T-helper 1 cell treated with Interleukin-12 subunit alpha and Interleukin-12 subunit beta and Interleukin-4 antibody, amounts not matched to agents 30 μg/mL and 1 μg/mL, for 36 hours (primary cell): ENCODE measurements around the gene SDC1.

Experiments used
- H3K27ac Mint-ChIP-seq: one replicate; pipeline ENCODE4 v1.8.0; 2021; ENCODE audit warnings: mild to moderate bottlenecking, mixed read lengths
- H3K27me3 Mint-ChIP-seq: one replicate; pipeline ENCODE4 v1.8.0; 2021; ENCODE audit warnings: low read depth, mixed read lengths
- H3K36me3 Mint-ChIP-seq: one replicate; pipeline ENCODE4 v1.8.0; 2021; ENCODE audit warnings: low read depth, mixed read lengths
- H3K4me1 Mint-ChIP-seq: one replicate; pipeline ENCODE4 v1.8.0; 2021; ENCODE audit warnings: low read depth, mixed read lengths
- H3K4me3 Mint-ChIP-seq: one replicate; pipeline ENCODE4 v1.8.0; 2021; ENCODE audit warnings: mild to moderate bottlenecking, moderate library complexity, mixed read lengths
- H3K9me3 Mint-ChIP-seq: one replicate; pipeline ENCODE4 v1.8.0; 2021; ENCODE audit warnings: mixed read lengths

Gene SDC1

DNA sequence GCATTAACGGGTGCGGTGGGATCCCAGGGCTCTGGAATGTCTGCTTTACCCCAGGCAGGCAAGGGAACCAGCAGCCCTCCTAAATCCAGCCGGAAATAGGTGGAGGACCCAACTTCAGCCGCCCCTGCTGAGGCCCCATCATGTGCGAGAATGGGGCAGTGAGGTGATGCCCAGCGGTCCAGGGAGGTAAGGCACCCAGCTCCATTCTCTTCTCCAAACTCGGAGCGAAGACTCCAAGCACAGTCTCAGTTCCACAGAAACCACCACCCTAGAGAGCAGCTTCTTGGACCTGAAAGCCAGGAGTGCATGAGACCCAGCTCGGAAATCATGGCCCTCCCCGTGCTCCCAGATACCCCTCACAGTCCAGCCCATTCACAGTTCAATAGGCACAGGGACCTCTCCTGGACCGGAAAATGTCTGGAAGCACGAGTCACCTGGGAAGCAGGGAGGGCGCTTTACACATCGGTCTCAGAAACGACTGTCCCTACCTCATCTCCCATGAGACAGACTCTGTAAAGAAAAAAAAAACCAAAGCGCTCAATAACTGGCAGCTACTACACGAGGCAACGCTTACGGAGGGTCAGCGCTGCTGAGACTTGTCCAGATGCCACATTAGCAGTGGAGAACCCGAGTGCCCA is 2.0 kb downstream of the SDC1 start:
- Mint-ChIP-seq H3K9me3 (no peaks in the 10 kb centered on the region), H3K4me1 (peaks cover 2% of the 10 kb centered on the region), H3K4me3 (no peak overlapping the region), H3K36me3 (no peaks in the 10 kb centered on the region), H3K27ac (no peak overlapping the region), H3K27me3 (peaks cover 55% of the 10 kb centered on the region)

DNA sequence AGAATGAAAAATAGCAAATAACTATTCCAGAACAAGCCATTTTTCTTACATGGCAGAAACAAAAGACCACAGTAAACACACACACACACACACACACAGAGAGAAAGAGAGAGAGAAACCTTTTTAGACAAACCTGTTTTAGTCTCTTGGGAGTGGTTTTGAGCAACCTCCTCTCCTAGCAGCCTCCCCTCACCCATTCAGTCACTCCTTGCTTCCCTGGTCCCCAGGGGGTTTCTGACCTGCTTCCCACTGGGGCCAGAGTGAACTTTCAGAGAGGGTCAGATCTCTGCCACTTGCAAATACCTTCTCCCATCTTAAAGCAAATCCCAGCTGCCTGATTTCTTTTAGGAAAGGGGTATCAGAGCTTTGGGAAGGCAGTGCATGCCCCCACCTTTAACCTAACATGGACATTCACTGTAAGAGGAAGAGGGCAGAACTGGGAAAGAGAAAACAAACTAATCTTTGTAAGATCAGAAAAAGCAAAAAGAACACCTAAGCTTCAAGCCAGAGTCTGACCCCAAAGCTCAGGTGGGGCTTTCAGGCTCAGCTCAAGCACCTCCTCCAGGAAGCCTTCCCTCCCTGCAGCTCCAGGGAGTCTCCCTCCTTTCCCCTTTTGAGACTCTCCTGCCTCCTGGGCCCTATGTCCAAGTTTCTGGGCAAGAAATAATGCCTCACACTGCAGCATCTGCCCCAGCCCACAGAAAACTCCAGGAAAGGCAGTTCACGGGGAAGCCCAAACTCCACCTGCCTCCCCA is 2.7 kb downstream of the SDC1 start:
- Mint-ChIP-seq H3K36me3 (no peaks in the 10 kb centered on the region), H3K4me1 (peaks cover 2% of the 10 kb centered on the region), H3K27ac (no peak overlapping the region), H3K4me3 (no peak overlapping the region), H3K27me3 (peaks cover 48% of the 10 kb centered on the region), H3K9me3 (no peaks in the 10 kb centered on the region)

DNA sequence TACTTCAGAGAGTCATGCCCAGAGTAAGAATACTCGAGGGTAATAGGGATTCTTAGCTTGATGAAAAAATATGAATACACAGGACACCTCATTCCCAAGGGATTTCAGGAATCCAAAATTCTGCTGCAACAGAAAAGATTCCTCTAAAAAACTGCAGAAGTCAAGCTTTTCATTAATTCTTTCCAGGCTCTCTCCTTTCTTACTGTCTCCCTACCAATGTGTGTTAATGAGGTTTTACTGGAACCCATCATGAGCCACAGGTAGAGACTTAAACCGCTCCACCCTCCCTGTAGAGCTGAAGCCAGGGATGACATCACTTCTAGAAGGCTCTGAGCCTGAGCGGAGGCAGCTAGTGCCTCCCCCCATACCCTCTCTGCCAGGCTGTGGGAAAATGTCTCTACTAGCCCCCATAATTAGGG is 3.4 kb downstream of the SDC1 start:
- Mint-ChIP-seq H3K4me1 (peaks cover 2% of the 10 kb centered on the region), H3K27ac (no peak overlapping the region), H3K36me3 (no peaks in the 10 kb centered on the region), H3K4me3 (no peak overlapping the region), H3K9me3 (no peaks in the 10 kb centered on the region), H3K27me3 (peaks cover 46% of the 10 kb centered on the region)

DNA sequence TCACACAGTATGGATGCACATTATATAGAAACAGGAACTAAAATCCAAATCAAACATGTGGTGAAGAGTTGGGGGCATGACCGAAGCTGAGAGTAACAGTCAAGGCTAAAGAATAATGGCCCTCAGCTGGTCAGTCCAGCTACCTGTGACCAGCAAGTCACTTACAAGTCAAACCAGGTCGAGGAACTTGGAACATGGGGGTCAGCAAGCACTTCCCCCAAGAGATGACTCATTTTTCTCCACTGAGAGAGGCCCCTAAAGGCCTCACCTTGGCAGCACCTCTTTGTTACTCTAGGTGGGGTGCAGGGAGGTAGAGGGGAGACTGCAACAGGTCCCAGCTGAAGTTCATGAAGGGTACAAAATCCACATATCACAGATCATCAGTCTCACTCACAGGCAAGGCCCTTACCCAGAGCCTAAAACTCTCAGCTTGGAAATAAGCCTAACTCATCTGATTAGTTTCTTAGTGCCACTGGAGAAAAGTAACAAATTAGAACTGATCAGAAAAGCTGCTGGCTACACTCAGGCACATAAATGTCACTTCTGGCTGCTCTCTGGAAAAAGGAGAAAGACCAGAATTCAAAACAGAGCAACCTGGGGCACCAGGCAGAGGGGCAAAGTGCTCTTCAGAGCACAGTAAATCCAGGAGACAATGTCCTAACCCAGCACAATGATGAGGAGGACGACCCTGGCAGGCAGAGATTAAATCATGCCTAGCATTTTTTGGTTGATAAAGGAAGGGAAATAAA is 4.0 kb downstream of the SDC1 start:
- Mint-ChIP-seq H3K27me3 (peaks cover 40% of the 10 kb centered on the region), H3K27ac (no peak overlapping the region), H3K36me3 (no peaks in the 10 kb centered on the region)

GRCh38 chr2:20219763-20220380 is 5.1 kb downstream of the SDC1 start:
- H3K27ac Mint-ChIP-seq: no peak overlapping the region
- no peaks in the 10 kb centered on the region for H3K4me1 Mint-ChIP-seq
- no peaks in the 10 kb centered on the region for H3K36me3 Mint-ChIP-seq
- H3K27me3 Mint-ChIP-seq: peaks cover 34% of the 10 kb centered on the region
- no peak overlapping the region for H3K4me3 Mint-ChIP-seq
- no peaks in the 10 kb centered on the region for H3K9me3 Mint-ChIP-seq

More for the DNA sequence above, 4.0 kb downstream of the SDC1 start:
- Mint-ChIP-seq H3K4me1 (peaks cover 2% of the 10 kb centered on the region), H3K4me3 (no peak overlapping the region), H3K9me3 (no peaks in the 10 kb centered on the region)

DNA sequence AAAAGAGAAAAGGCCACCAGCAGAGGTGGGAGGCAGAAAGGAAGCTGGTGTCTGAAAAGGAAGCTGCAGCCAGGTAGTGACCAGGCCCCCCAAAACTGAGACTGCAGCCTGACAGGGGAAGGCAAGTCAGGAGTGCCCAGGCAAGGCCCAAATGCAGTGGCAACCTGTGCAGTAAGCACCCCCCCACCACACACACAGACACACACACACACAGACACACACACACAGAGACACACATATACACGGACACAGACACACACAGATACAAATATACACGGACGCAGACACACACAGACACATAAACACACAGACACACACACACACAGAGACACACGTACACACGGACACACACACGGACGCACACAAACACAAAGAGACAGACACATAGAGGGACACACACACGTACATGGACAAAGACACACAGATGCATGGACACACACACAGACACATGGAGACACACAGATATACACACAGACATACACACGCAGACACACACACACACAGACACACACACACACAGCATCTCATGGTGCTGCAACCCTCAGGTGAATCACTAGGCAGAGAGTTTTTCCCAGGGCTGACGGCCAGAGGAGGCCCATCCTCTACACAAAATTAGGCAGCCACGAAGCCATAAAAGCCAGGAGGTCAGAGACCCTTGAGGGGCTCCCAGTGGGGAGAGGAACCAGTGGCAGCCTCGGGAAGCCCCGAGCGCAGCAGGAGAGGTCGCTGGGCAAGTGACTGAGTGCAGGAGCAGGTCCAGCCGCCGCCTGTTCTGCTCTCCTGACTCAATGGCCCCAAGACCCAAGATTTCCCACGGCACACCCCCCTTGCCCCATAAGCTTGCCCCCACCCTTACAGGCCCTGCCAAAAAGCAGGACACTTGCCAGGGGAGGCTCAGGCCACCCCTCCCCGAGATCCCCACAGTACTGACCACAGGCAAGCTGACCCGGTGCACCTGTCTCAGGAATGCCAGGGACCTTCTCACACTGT is 6.3 kb downstream of the SDC1 start:
- Mint-ChIP-seq H3K36me3 (no peaks in the 10 kb centered on the region), H3K4me3 (no peak overlapping the region), H3K9me3 (no peaks in the 10 kb centered on the region), H3K27ac (no peak overlapping the region), H3K4me1 (no peaks in the 10 kb centered on the region), H3K27me3 (peaks cover 39% of the 10 kb centered on the region)

DNA sequence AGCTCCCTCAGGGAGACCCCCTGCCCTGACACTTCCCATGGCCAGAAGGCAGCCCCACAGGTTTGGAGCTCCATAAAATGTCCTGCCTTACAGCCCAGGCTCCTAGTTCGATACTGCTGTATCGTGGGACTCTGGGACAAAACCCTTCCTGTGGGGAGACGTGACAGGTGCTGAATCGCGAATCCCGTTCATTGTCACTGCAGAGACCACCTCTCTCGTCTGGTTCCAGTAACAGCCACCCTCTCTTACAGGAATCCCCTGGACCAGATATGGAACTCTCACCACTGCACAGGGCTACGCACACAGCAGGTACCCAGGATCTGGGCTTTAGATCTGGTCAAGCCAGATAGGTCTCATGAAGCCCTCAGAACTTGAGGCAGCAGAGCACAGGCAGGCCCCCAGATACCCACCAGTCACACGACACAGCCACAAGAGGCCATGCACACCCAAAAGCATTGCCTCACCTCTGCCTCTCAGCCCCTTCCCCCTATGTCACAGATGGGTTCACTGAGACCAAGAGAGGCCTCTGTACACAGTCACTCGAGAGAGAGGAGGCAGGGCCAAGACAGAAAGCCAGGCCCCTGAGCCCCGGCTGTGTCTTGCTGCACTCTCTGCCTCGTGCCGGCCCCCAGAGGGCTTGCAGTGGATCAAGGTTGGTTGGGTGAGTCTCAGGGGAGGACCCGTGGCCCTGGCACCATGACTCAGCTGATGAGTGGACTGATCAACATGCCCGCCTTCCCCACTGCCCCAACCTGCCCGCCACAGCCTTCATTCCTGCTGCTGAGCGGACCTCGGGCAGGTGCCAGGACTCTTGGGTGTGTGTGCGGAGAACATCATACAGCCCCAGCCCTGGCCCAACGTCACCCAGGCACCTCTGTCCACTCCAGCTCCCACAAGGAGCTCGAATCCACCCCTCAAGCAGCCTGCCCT is 7.6 kb downstream of the SDC1 start:
- H3K9me3 Mint-ChIP-seq: no peaks in the 10 kb centered on the region
- peaks cover 31% of the 10 kb centered on the region for H3K27me3 Mint-ChIP-seq
- H3K4me3 Mint-ChIP-seq: no peak overlapping the region
- H3K27ac Mint-ChIP-seq: no peak overlapping the region
- H3K36me3 Mint-ChIP-seq: no peaks in the 10 kb centered on the region
- H3K4me1 Mint-ChIP-seq: no peaks in the 10 kb centered on the region

DNA sequence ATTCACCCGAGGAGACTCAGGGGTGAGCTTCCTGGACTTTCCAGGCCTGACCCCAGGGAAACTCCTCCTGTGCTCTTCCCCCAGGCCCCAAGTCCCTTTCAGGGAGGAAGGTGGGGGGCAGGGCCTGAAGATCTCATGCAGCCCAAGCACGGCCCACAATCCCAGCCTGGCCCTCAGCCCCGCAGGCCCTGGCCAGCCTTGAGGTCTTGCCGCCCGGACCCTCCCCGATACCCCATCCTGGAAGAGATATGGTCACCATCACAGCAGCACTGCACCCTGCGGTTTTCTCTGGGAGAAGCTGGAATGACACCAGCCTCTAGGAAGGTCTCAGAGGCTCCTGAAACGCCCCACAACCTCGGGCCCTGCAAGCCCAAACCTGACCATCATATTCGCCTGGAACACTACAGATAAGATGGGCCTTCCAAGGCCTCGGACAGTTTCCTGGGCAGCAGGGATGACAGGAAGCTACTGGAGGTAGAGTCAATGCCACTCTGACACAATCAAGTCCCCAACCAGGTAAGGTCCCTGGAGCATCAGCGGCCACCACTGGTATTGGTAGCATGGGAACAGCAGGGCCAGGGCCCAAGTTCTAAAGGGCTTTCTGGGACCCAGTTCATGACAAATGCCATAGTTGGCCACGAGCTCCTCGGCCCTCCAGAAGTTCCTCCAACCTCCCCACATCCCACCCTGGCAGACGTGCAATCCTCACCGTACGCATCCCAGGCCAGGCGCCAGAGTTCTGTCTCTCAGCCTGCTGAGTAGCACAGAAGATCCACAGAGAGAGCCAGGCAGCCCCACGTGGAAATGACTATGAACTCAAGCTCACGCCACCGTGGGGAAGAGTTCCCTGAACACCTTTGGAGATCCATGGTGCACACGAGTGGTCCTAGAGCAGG is 8.6 kb downstream of the SDC1 start:
- H3K4me3 Mint-ChIP-seq: no peak overlapping the region
- no peaks in the 10 kb centered on the region for H3K9me3 Mint-ChIP-seq
- peaks cover 21% of the 10 kb centered on the region for H3K27me3 Mint-ChIP-seq
- H3K4me1 Mint-ChIP-seq: no peaks in the 10 kb centered on the region
- H3K27ac Mint-ChIP-seq: no peak overlapping the region
- no peaks in the 10 kb centered on the region for H3K36me3 Mint-ChIP-seq

GRCh38 chr2:20215183-20216040 is 9.5 kb downstream of the SDC1 start:
- Mint-ChIP-seq H3K36me3 (no peaks in the 10 kb centered on the region), H3K27me3 (peaks cover 12% of the 10 kb centered on the region), H3K27ac (no peak overlapping the region), H3K9me3 (no peaks in the 10 kb centered on the region), H3K4me3 (no peak overlapping the region), H3K4me1 (no peaks in the 10 kb centered on the region)

- Mint-ChIP-seq H3K27me3 (peaks cover 9% of the 10 kb centered on the region), H3K27ac (no peak overlapping the region), H3K9me3 (no peaks in the 10 kb centered on the region), H3K36me3 (no peaks in the 10 kb centered on the region), H3K4me1 (no peaks in the 10 kb centered on the region), H3K4me3 (no peak overlapping the region)
These were observed 10.3 kb downstream of the SDC1 start for GRCh38 chr2:20214566-20215182.
